Sciatic nerve (tissue), 2 donors: Measurements from ENCODE around the gene TMCO4. TPM values are rescaled to one million over a fixed set of nuclear protein-coding genes. Genes with fewer than 3 reads are reported as not detected.
A peak's percentile ranks its signal among the peaks of the same experiment; 100 is the strongest.
"Not testable (repeated sequence)": the region's sequence is repeated elsewhere in the genome, so short reads cannot be mapped to it uniquely, and the experiment has no call there.

Experiments used
- ATAC-seq: fragments of 200-7000 bp; cut with Tn5 transposase; one replicate; pipeline ENCODE4 v1.9.1; 2020; ENCODE audit warnings: mild to moderate bottlenecking, moderate library complexity
- DNase-seq: peaks from one replicate; pipeline ENCODE4 v3.0.0-alpha.2; 2020; ENCODE audit warnings: low spot score
- intact Hi-C: fragments of 100-400 bp; cut with DNase I; formaldehyde crosslinking; loops from one replicate; pipeline ENCODE4 v1.14.2; 2022
- total RNA-seq: library from RNA; stranded (reverse); fragmentation: NEBNext Ultra II Directional; extraction: Animal tissue kit (Norgen Biotek cat#: 25700); gene quantifications from one replicate; pipeline ENCODE4 v1.2.1, GENCODE V29; 2021
- donor health status: DM: no; HTN: no; CAD: no.
- donor health status: DM: no; HTN: no; CAD: no.

Gene TMCO4
- total RNA-seq, 1 donor from 2014 or later: 23.0 TPM

DNA sequence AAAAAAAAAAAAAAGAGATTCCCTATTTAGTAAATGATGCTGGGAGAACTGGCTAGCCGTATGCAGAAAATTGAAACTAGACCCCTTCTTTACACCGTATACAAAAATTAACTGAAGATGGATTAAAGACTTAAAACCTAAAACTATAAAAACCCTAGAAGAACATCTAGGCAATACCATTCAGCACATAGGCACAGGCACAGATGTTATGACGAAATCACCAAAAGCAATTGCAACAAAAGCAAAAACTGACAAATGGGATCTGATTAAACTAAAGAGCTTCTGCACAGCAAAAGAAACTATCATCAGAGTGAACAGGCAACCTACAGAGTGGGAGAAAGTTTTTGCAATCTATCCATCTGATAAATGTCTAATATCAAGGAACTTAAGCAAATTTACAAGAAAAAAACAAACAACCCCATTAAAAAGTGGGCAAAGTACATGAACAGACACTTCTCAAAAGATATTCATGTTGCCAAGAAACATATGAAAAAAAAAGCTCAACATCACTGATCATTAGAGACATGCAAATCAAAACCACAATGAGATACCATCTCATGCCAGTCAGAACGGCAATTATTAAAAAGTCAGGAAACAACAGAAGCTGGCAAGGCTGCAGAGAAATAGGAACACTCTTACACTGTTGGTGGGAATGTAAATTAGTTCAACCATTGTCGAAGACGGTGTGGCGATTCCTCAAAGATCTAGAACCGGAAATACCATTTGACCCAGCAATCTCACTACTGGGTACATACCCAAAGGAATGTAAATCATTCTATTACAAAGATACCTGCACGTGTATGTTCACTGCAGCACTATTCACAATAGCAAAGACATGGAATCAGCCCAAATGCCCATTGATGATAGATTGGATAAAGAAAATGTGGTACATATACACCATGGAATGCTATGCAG, 9.4 kb downstream of the TMCO4 start:
- ATAC-seq, DNase-seq, intact Hi-C loops: not testable (repeated sequence)

DNA sequence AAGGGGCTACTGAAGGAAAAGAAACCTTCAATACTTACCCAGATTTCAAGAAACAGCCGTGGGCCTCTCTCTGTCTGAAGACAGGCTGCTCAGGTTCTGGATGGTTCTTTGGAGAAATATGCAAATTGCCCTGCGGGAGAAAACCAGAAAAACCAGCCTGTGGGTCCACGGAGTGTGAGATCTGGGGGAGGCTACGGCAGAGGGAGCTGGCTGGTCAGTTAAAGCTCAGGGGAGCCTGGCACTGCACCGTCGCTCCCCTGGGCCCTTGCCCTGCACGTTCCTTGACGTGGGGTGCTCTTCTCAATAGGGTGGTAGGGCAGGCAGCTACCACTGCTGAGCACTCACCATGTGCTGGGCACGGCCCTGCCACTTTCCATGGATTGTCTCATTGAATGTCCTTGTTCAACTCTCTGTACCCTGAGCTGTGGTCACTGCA, 12.7 kb downstream of the TMCO4 start:
- ATAC-seq (no peak), DNase-seq (no peak)
- intact Hi-C loops: no loop called here

DNA sequence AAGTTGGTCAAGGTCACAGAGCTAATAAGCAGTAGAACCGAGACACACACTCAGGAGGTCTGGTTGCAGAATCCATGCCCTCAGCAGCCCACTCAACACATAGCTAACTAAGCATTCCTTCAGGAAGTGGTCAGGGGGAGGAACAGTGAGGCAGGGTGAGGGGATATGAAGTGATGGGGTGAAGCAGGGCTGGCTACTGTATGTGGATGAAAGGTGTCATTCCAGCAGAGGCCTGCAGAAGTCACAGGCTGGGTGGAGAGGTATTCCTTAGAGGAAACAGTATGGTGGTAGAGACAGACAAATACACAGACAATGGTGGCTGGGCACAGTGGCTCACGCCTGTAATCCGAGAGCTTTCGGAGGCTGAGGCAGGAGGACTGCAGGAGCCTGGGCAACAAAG, 14.1 kb downstream of the TMCO4 start:
- ATAC-seq: no peak
- no peak for DNase-seq
- intact Hi-C loops: no loop called here

DNA sequence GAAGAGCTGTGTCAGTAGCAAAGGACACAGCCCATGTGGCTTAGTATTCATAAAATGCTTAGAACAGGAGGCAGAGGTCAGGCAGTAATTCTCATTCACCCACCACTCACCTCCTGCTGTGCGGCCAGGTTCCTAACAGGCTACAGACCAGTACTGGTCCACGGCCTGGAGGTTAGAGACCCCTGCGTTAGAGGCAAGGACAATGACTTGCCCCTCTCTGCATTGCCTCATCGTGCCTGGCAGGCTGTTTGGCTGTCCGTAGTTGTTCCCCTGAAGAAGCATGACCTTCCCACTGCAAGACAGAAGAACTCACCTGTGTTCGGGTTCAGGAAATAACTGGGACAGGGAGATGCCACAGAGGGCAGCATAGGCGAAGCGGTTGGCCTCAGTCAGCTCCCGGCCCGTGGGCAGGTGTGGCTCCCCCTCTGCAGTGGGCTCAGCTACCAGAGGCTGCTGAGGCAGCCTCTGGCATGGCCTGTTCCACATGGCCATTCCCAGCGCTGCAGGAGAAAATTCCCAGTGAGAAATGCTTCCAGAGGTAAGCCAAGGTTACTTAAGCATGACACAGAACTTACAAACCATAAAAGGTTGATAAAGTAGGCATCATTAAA, 19.3 kb downstream of the TMCO4 start:
- intact Hi-C loops: no loop called here
- DNase-seq: no peak
- ATAC-seq: no peak

DNA sequence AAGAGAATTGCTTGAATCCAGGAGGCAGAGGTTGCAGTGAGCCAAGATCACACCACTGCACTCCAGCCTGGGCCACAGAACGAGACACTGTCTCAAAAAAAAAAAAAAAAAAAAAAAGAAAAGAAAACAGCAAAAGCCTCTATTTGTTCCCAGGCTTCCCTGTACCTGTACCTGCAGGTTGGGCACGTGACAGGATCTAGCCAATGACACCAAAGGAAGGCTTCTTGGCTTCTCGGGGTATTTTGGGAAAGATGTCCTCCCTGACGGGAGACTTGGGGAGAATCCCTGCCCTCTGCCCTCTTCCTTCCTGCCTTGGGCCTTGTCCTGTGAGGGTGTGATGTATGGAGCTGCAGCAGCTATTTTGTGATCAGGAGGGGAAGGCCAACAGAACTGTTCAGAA, 22.8 kb downstream of the TMCO4 start:
- no peak for ATAC-seq
- no peak for DNase-seq
- intact Hi-C loops: no loop called here

DNA sequence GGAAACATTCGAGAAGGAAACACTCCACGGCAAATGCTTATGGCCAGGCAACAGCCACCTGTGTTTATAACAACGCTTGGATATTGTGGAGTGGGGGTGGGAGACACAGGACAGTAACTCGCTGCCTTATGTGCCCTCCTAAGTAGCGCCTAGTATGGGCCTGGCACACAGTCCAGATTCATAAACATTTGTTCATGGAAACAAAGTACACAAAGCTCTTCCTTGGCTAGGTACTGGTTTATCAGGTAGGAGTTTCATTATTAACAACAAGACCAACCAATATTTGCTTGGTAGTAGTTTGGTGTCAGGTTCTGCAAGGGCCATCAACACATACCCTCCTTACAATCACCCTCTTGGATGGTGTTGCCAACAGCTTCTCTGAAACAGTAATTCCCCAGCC, 23.4 kb downstream of the TMCO4 start:
- ATAC-seq (no peak), DNase-seq (no peak)
- intact Hi-C loops: no loop called here

DNA sequence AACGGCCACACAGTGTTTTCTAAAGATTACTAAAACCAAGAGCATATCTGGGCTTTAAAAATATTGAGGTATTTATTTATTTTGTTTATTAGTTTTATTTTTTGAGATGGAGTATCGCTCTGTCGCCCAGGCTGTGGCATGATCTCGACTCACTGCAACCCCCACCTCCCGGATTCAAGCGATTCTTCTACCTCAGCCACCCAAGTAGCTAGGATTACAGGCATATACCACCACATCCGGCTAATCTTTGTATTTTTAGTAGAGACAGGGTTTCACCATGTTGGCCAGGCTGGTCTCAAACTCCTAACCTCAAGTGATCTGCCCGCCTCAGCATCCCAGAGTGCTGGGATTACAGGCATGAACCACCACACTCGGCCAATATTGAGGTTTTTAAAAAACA, 23.9 kb downstream of the TMCO4 start:
- no peak for ATAC-seq
- intact Hi-C loops: no loop called here
- DNase-seq: no peak

DNA sequence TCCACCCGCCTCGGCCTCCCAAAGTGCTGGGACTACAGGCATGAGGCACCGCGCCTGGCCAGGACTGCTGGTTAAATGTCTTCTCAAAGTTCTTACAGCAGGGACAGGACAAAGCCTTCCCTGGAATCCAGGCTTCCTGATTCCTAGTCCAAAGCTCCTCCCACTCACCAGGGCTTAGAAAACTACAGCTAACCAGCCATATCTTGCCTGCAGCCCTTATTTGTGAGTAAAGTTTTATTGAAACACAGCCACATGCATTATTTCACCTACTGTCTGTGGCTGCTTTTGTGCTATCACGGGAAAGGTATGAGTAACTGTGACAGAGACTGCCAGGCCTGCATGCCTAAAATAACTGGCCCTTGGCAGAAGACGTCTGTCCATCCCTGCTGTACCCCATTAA, 24.4 kb downstream of the TMCO4 start:
- ATAC-seq: no peak

DNA sequence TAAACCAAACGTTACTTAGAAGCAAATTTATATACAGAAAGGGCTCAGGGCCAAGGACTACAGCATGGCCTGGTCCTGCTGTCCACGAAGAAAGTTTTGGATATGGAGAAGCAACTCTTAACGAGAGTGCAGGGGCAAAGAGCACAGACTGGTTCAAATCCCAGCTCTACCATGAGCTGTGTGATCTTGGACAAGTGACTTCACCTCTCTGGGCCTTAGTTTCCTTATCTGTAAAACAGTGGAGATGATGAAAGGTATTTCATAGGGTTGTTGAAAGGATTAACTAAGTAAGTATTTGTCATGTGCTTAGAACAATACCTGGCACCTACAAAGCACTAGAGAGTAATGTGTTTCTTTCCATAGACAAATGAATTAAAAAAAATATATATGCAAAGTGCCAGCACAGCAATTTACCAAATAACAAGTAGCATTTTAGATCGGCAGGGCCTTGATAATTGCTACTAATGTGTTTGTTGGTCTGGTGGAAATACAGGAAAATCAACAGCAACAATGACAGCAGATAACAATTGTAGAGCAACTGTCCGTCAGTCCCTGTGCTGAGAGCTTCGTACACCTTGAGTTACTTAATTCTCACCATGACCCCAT, 25.4 kb downstream of the TMCO4 start:
- DNase-seq (no peak), ATAC-seq (no peak)
- intact Hi-C loops: no loop called here

More for the DNA sequence above, 24.4 kb downstream of the TMCO4 start:
- intact Hi-C loops: no loop called here
- no peak for DNase-seq

DNA sequence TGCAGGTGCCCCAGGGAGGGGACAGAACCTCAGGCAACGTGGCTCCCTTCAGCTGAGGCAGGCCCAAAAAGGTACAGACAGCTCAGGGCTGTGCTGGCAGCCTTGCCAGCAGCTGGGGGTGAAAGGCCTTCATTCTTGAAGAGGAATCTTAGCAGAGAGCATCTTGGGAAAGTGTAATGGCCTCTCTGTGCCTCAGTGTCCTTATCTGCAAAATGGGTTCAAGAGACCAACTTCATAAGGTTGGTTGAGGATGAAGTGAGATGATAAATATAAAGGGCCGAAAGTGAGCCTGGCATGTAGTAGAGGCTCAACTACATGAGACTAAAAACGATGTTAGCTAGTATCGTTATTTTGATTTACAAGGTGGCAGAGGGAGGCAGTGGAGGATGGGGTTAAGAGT, 26.2 kb downstream of the TMCO4 start:
- DNase-seq (no peak), ATAC-seq (no peak)
- intact Hi-C loops: no loop called here

DNA sequence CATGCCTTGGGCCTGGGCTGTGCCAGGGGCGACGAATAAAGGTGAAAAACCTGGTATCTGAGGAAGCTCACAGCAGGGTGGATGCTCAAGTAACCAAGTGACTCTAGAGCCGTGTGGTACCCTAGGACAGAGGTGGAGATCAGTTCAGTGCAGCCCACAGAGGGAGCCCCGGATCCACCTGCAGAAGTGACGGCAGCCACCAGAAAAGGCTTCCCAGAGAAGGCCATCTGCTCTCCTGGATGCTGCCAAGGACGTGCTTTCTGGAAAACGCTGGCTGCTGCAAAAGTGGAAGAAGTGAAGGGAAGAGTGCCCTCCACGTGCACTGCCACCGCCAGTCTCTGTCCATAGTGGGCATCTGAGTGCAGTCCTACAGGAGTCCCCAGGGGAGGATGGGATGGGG, 27.7 kb downstream of the TMCO4 start:
- DNase-seq (no peak), ATAC-seq (no peak)
- intact Hi-C loops: no loop called here

DNA sequence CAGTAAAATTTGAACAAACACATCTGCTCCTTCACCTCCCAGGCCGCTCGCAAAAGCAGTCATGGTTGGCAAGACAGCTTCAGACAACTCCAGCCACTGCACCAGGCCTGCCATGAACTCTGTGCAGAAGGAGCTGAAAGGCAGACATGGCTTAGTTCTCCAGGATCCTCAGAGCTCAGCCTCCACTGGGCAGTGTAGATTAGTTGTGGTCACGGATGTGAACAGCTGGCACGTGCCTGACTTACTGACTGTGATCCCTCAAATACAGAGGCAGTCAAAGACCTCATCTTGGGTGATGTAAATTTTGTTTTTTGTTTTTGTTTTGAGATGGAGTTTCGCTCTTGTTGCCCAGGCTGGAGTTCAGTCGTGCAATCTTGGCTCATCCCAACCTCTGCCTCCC, 28.4 kb downstream of the TMCO4 start:
- DNase-seq: no peak
- ATAC-seq: no peak
- intact Hi-C loops: no loop called here

DNA sequence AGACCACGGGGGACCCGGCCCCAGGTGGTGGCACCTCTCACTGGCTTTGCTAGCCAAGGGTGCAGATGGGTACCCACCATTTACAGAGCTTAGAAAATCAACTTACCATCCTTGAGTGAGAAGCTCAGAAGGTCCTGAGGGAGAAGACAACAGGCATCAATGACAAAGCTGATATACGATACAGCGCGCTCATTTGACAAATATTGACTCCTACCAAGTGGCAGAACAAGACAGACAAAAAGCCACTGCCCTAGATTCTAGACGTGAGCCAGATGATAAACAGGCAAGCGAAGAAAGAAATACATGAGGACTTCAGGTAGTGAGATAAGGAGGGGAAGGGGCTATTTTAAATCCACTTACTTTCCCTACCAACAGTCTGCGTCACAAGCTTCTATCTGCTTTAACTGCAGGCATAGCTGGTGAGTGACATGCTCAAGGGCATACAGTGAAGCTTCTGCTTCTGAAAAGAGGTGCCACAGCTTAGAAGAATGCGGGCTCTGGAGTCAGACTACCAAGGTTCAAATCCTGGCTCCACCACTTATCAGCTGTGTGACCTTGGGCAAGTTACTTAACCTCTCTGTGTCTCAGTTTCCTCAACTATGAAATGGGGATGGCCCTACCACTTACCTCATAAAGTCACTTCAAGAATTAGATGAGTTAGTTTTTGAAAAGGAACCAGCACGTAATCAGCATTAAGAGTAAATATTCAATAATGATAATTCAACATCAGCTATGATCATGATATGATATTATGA, 29.1 kb downstream of the TMCO4 start:
- ATAC-seq (no peak), DNase-seq (no peak)

DNA sequence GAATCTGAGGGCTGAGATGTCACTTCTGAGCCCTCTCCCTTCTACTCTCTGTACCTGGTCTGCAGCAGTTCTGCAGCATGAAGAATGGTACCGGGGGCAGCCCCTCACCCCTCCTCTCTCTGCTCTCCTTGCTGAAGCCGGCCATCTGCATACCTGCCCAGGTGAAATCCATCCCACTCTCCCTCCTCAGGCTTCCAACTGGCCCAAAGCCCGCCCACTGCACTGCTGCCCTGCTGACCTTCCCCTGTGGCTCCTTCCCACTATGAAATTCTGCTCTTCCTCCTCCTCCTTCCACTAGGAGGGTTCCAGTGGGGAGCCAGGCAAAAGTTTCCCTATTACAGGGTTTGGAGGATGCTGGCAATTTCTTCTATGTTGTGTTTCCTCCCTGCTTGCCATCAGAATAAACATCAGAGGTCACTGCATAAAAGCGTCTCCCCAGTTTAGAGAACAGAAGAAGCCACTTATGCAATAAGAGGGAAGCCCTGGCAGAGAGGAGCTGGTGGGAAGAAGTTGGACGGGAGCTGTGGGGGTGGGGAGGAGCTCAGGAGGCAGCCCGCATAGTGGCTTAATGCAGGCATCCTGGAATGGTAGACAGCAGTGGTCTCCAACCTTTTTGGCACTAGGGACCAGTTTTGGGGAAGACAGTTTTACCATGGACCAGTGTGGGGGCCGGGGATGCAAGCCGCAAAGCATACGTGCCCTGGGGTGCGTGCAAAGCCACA, 30.3 kb downstream of the TMCO4 start:
- no peak for DNase-seq
- no peak for ATAC-seq
- intact Hi-C loops: loop anchor here (10.0 kb wide), 1 partner anchor 45 kb away; the partner anchor contains the start of gene RNF186

More for the DNA sequence above, 29.1 kb downstream of the TMCO4 start:
- intact Hi-C loops: no loop called here

DNA sequence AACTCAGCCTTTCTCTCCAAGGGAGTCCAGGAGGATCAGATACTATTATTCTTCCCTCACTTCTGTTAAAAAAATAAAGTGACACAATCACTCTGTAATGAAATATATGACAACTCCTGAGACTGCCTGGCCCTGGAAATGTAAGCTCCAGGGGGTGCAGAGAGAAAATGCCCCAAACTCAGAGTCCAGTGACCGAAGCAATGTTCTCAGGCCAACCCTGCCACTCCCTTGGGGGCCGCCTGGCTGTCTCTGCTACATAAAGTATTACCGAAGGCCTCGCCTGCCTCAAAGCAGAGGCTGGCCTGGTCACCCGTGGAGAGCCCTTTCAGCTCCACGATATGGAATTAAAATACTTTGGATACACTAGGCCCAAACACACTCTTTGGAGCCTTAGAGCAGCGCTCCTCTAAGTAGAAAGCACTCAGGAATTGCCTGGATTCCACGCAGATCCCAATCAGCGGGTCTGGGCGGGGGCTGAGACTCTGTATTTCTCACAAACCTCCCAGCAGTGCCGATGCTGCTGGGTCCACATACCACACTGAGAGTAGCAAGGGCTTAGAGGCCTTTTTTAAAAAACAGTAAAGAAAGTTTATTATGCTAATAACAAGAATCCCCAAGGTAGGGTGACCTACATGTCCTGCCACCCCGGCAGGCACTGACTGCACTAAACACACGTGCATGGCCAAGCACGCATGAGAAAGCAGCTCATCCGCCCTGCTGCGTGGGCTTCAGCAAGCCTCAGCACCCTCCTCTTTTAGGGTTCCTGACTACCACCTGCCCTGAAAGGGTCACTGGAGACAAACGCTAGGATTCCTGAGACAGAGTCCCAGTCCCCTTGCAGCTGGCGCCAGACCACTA, 31.1 kb downstream of the TMCO4 start:
- DNase-seq (no peak), ATAC-seq (no peak)
- intact Hi-C loops: loop anchor here (10.0 kb wide), 1 partner anchor 46 kb away; the partner anchor contains the start of gene RNF186

DNA sequence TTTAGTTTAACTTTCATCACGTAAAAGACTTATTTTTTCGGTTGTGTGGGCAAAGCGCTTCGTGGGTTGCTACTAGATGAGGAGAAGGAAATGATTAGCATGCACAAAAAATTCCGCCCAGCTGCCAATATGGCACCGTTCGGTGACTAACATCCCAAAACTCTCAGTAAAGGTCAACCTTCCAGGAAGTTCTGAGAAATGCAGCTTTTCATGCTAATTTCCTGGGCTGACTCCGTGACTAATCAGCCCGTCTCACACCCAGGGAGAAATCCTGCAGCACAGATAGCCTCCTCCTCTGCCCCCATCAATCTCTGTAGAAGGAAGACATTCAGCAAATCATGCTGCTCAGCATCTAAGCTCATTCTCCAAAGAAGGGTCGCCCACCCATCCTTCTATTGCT, 34.1 kb downstream of the TMCO4 start:
- DNase-seq (no peak), ATAC-seq (no peak)
- intact Hi-C loops: loop anchor here (10.0 kb wide), 1 partner anchor 49 kb away; the partner anchor contains the start of gene RNF186

DNA sequence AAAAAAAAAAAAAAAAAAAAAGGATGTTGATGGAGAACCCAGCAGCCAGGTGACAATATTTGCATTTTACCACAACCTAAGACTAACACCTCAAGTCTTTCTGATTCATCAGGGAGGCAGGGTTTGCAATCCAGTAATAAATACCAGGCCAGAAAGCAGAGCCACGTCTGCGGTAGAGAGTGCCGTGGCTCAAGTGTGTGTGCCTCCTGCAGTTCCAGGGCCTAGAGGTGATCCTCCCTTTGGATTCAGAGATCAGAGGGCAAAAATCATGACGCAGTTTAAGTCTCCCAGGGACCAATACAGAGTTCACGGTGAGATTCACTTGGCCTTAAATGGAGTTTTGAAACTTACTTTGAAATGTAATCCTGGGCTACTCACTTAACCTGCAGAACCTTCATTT, 34.9 kb downstream of the TMCO4 start:
- DNase-seq (no peak), ATAC-seq (peak; percentile 40)
- intact Hi-C loops: loop anchor here (10.0 kb wide), 1 partner anchor 50 kb away; the partner anchor contains the start of gene RNF186
